HG02938 (cell line): Measurements from ENCODE around the gene EHD1.

Experiments
- ATAC-seq: cut with Tn5 transposase; IDR thresholded peaks from one replicate; pipeline ENCODE4 v1.9.1; 2021; ENCODE audit warnings: mild to moderate bottlenecking, moderate library complexity; ENCODE audit not compliant: unreplicated experiment

EHD1 gene

DNA sequence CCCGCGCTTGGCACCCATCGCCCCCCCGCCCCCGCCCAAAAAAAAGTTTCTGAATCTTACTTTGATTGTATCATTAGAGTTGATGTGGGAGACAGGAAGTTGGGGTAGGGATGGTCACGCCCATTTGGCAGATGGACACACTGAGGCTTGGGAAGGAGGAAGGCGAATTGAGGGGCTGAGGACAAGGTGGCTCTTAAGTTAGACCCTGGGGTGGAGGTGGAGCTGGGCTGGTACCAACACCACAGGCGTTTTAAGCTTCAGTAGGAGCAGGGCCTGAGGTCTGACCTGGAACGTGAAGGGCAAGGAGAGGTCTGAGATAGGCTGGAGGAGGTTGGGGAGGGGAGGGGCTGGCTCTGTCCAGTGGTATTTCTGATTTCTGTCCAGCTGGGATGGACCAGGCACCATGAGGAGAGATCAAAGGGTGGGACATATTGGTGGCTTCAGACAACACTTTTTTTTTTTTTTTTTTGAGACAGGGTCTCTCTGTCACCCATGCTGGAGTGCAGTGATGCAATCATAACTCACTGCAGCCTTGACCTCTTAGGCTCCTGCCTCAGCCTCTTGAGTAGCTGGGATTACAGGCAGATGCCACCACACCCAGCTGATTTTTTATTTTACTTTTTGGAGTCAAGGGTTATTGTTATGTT, 33.2 kb downstream of the EHD1 start:
- ATAC-seq: no peak

DNA sequence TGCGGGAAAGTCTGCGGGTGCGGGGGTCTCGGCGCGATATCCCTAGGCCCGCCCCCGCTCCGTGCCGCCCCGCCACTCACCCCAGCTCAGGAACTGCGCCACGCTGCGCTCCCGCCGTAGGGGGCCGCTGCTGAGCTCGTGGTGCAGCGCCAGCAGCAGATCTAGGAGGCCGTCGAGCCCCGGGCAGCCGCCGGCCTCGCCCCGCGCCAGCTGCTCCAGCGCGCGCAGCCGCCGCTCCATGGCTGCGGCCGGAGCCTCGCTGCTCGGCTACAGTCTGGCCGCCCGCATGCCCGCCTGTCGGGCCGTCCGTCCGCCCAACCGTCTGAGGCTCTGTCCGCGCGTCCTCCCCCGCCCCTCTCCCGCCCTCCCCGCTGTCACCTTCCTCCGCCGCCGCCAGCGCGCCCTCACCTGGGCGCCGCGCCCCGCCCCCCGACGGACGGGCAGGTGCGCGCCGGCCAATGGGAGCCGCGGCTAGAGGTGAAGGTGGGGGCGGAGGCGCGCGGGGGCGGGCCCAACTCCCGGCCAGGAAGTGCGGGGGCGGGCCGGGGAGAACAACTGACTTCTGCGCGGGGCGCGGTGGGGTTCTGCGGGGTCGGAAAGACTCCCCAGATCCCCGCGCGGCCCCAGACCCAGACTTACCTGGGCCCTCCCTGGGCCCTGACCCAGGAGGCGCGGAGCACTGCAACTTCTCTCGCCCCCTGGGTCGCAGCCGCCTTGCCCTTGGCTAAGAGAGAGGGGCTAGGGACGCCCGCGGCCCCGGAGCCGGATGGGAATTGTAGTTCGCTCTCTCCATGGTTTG, 33.9 kb downstream of the EHD1 start, which contains the start of gene CDC42BPG:
Gene CDC42BPG (minus strand): TSS at position 324 of the 799 bp plus-strand sequence. CDS start 84 bp downstream, at position 240.
- no peak for ATAC-seq

DNA sequence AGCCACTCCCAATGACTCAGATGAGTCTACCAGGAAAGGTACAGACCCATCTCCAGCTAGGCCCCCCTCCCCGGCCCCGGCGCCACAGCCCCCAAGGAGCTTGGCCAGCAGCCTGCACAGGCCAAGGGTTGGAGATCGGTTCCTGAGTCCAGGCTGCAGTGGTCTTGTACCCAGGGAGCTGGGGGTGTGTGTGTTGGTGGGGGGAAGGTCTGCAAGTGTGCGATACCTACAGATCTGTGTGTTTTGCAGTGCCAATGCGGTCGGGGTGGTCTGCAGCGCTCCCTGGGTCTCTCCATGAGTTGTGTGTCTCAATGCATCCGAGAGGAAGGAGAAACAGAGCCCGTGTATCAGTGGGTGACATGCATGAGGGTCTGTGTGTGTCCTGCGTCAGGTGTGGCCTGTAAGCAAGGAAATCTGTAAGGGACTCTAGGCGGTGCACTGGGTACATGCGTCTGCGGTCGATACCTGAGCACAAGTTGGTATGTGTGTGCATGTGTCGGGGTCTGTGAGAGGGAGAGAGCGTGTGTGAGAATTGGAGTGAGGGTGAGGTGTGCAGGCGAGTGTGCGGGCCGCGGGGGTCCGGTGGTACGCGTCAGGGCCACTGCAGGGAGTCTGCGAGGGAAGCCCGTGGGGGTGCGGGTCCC, 34.6 kb downstream of the EHD1 start:
- no peak for ATAC-seq

DNA sequence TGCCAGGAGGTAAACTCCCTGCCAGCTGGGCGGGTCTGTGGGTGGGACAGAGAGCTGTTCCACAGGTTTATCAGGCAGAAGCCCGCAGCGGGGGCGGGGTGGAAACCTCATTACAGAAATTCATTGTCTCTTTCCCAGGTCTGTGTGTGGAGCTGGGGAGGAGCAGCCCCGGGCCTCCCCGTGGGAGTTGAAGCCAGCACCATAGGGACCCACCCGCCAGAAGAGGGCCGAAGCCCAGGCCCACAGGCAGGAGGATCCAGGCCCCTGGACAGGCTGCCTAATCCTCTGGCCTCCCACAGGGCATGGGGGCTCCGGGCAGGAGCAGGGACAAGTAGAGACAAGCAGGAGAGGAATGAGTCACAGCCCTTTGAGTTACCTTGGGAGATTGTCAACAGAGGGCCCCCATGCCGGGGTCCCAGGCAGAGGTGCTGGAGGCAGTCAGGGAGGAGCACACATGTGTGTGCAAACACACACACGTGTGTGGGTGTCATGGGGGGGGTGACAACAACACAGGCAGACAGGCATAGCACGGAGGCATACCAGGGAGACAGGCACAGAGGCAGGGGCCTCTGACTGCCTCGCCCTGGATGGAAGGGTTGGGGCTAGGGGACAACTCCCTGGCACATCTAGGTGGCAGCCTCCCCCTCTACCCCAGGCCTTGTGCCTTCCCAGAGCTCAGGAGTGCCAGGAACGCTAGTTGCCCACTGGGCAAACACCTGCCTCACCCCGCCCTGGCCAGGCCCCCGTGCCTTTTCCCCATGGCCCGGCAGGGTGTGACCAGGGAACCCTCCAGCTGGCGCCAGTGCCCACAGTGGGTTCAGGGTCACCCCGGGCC, 35.4 kb downstream of the EHD1 start:
- no peak for ATAC-seq

DNA sequence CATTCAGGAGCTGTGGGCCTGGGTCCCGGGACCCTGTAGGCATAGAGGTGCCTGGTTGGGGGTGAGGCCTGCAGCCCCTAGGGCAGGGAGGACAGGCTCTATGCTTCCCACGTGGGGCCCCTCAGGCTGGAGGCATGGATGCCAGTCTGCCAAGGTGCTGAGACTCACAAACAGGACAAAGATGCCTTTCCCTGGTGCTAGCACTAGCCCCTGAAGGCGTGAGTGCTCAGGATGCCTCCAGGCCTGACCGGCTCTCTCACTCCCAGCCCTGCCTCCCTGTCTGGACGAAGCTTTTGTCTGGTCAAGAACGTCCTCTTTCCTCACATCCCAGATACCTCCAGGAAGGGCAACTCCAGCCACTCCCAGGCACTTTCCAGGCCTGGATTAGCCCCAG, 36.1 kb downstream of the EHD1 start:
- ATAC-seq: no peak

DNA sequence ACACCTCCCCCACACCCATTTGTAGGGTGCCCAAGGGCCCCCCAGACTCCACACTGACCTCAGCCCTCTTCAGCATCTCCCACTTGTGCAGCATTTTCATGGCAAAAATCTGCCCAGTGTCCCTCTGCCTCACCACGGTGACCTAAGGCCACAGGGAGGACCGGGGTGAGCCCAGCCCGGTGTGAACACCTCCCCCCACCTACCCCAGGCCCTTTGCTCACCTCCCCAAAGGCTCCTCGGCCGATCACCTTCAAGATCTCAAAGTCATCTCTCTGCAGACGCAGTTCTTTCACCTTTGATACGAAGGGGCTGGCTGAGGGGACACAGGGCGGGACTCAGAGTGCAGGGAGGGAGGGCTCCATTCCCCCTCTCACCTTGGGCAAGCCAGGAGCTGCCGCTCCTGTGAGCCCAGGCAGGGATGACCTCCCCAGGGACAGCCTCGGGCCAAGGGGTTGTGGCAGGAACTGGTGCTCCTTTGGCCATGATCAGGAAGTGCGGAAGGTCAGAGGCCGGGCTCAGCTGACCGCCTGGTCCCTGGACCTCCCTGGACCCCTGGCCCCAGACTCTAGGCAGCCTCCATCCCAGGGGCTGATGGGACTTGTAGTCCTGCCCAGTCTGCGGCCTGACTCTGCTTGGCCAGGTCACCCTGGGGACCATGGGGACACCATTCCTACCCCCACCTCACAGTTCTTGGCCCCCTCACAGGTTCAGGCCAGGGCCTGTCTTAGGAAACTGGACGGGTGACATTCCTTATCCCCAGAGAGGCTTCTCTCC, 36.6 kb downstream of the EHD1 start:
- no peak for ATAC-seq

DNA sequence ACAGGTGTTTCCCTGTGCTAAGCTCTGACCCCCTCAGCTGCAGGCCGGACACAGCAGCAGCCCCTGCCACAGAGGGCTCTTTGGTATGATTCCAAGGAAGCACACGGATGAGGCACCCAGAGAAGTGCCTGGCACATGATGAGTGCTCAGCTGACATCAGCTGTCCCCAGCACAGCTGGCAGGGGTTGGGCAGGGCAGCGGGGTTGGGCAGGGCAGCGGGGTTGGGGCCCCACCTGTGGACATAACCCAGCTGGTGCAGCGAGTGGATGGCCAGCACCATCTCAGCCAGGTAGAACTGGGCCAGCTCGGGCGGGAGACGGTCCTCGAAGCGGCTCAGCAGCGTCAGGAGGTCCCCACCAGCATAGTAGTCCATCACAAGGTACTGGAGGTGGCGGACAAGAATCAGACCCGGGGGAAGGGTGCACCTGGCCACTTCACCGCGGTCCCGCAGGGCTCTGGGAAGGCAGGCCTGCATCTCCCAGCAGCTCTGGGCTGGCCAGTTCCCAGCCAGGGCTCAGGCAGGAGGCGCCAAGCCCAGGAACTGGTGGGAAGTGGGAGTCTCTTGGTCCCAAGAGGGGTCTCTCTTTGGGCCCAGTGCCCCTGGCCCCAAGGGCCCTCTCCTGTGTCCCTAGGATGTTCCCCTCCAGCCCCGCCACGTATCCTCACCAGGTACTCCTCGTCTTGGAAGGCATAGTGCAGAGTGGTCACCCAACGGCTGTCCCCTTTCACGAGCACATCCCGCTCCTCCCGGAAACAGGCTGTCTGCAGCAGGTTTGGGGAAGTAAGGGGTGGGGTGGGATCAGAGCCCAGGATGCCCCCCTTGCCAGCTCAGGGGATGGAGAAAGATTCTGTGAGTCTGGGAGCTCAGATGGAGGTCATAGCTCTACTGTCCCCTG, 38.3 kb downstream of the EHD1 start:
- no peak for ATAC-seq

DNA sequence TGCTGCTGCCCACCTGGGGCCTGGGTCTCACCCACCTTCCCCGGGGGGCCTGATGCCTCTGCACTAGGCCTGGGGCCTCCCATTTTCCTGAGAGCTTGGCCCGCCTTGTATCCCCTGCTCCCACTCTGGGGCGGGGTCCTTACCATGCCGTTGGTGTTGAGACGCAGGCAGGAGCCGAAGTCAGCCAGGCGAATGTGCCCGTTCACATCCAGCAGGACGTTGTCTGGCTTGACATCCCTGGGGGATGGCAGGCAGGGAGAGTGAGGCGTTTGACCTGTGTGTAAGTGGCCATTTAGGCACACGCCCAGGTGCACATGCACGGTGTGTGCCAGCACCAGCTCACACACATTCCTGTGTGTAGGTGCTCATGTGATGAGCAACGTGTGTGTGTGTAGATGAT, 39.1 kb downstream of the EHD1 start:
- no peak for ATAC-seq

DNA sequence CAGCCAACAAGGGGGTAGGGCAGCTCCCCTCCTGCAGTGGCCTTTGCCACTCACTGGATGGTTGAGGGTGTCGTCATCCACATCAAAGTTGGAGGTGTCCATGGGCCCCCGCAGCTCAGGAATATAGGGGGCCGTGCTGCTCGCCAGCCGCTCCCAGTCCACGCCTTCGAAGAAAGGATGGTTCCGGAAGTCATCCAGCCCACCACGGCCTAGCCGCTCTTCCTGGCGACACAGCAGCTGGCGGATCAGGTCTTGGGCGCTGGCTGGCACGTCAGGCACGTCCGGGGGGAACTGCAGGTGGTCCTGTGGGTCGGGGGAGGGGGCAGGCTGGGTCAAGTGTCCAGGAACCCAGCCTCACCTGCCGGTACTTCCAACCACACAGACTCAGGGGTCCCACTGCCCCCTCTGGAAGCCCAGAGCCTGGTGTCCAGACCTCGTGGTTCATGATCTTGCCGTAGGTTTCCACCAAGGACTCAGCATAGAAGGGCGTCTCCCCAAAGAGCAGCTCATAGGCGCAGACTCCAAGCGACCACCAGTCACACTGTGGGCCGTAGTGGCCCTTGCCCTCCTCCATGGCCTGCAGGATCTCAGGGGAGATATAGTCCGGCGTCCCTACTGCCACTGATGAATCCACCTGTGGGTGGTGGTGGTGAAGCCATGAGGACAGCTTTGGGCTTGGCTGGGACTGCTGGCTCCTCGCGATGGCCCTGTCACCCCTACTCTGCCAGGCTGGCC, 39.7 kb downstream of the EHD1 start:
- ATAC-seq: no peak

DNA sequence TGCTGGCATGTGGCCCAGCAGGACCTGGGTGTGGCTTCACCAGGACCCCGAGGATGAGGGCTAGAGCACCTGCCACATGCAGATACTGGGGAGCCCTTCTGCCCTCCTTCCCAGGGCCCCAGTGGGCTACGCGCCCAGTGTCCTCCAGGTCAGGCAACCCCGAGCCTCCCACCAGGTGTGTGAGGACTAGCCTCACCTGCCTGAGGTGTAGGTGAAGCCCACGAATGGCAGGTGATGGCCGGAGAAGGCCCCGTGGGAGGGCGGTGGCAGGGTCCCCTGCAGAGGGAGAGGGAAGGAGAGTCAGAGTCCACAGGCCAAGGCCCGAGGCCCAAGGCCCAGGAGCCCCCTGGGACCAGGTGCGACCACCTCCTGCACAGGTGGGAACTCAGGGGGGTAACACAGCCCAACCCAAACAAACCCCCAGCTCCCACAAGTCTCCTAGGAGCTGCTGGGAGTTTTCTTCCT, 40.5 kb downstream of the EHD1 start:
- ATAC-seq: no peak

DNA sequence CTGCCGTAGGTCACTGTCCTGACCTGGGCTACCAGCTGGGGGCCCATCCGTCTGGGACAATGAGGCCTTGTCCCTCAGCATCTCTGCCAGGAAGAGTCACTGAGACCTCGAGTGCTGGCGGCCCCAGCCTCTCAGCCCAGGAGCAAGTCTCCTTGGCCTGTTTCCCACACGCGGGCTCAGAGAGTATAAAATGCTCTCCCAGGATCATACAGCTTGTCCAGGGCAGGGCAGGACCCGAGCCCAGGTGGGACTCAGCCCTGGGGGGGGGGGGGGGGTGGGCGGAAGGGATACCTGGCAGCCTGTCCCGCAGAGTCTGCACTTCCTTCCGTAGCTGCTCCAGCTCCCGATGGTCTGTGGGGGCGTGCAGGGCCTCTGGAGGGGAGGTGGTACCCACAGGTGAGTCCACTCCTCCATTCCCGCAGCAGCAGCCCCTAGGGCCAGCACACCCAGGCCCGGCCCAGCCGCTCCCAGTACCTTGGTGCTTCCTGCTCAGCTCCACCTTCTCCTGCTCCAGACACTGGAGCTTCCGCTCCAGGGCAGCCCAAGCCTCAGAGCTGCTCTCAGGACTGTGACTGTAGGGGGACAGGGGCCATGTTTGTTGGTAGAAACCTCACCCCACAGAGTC, 41.9 kb downstream of the EHD1 start:
- no peak for ATAC-seq

DNA sequence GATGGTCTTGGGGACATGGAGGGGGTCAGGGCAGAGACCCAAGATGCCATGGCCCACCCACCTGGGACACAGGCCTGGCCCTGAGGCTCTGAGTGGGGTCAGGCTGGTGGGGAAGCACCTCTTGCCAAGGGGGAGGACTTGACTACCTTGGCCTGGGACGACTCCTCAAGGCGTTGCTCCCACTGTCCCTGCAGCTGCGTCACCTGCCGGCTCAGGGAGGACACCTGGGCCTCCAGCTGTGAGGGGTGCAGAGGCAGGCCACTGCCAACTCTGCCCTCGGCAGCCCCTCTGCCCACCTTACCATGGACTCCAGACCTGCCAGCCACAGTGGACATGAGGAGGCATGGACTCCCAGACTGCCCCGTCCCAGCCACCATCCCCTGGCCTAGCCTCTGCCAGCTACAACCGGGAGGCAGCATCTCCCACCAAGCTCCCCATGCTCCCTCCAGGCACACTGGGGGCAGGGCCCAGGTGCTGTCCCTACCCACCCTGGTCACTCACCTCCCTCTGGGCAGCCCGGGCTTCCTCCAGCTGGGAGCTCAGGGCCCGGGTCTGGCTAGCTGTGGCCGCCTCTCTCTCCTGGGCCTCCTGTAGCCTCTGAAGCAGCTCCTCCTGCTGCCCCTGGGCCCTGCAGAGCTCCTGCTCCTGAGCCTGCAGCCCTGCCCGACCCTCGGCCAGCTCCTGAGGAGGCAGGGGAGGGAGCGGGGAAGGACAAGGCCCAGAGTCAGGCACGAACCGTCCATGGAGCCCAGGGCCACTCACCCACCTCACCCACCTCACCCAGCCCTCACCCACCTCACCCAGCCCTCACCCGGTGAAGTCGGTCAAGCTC, 42.6 kb downstream of the EHD1 start:
- no peak for ATAC-seq

DNA sequence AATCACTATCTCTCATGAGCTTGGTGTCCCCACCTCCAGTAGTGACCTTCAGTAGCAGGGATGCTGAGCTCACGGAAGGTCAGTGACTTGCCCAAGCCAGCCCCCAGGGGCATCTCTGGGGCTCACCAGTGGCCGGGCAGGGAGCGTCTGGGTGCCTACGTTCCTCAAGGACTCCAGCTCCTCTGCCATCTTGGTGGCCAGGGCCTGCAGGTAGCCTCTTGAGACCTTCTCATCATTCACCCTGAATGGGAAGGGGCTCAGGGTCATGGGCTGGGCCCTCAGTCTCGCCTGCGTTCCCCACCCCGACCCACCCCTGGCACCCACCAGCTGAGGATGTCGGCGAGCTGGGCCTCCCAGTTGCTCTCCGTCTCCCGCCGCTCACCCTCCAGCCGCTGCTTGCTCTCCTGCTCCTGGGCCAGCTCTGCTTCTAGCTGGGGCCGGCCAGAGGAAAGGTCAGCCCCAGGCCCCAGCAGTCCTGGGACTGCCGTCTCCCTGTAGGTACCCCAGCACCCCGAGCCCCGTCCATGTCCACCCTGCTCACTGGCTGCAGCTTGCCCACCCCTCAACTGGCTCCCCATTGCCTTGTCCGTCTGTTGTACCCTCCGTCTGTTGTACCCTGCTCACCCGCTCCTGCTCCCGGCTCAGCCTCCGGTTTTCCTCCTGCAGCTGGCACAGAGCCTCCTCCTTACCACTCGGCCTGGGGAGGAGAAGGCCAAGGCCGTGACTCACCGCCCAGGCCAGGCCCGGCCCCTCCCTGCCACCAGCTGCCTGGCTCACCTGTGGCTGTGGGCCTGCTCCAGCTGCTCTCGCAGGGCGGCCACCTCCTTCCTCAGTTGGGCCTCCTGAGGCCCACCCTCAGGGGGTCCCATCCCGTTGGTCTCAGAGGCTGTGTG, 43.5 kb downstream of the EHD1 start:
- no peak for ATAC-seq

DNA sequence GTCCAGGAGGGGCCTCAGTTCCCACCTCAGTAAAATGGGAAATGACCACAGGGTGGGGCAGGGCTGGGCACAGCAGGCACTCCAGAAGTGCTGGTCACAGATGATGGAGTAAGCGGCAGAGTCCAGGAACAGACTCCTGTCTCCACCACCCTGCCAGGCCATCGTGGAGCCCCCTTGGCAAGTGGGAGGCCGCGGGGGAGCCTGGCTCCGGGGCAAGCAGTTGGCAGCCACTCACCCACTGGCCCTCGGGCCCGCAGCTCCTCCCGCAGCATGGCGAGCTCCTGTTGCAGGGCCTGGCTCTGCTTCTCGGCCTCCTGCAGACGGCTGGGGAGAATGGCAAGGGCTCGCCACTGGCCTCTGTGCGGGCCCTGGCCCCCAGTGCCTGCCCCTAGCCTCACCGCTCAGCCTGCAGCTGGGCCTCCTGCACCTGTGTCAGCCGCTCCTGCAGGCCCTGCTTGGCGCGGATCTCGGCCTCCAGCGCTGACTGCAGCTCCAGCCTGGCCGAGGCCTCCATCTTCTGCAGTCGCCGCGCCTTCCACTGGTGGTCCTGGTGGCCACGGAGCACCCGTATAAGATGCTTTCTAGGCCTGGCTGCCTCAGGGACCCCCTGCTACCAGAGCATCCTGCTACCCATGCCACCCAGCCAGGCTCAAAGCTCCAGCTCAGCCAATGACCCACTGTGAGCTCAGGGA, 44.2 kb downstream of the EHD1 start:
- no peak for ATAC-seq

DNA sequence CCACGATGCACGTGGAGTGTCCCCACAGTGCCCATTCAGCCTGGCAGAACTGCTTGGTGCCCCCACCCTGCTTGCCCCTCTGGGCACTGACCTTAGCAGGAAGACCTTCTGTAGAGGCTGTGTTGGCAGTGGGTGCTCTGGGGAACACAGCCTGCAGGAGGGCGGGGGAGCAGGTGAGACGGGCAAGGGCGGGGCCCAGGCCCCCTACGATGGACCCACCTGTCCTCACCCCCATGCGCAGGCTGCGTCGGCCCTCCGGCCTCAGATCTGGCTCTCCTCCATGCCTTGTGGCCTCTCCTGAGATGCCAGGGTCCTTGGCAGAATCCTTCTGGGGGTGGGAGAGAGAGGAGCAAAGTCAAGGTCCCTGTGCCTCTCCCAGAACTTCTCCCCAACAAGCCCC, 44.9 kb downstream of the EHD1 start:
- ATAC-seq: no peak

DNA sequence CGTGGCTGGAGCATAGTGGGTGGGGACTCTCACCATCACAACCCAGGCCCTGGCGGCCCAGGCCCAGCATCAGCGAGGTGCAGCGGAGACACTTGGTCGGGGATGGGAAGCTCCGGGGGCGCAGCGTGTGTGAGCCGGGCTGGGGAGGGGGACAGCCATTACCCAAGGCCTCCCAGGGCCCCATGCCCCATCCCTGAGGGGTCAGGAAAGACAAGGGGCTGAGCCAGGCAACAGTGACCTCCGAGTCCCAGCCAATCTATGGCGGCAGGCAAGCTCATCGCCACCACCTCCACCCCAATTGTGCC, 45.3 kb downstream of the EHD1 start:
- no peak for ATAC-seq
